HG02610 (cell line): ENCODE data around the gene KRTAP1-4.
"Not testable (repeated sequence)": the region's sequence is repeated elsewhere in the genome, so short reads cannot be mapped to it uniquely, and the experiment has no call there.

Experiments
- ATAC-seq: cut with Tn5 transposase; IDR thresholded peaks from one replicate; pipeline ENCODE4 v1.9.1; 2021; ENCODE audit warnings: mild to moderate bottlenecking, moderate library complexity; ENCODE audit not compliant: unreplicated experiment

The KRTAP1-4 gene

DNA sequence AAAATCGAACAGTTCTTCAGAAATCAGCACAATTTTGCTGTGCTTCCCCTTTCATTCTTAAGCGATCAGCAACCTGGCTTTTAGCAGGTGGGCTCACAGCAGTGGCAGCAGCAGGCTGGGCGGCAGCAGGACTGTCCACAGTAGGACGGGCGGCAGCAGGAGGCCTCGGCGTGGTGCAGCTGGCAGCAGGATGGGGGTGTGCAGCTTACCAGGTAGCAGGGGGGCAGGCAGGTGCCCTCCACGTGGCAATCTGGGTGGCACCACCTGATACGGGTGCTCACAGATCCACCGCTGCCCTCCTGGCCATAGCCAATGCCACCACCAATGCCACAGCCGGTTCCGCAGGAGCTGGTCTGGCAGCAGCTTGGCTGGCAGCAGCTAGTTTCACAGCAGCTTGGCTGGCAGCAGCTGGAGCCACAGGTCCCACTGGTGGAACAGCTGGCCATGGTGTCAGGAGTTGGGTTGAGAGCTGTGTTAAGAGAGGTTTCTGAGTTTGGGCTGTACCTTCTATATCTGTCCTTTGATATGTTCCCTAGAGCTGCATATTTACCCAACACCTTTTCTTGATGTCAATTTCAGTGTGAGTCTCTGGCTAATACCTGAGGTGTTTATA, at the start of gene KRTAP1-4:
Gene KRTAP1-4 (minus strand): TSS at position 563 of the 613 bp plus-strand sequence. CDS start 117 bp downstream, at position 446.
- no peak for ATAC-seq

DNA sequence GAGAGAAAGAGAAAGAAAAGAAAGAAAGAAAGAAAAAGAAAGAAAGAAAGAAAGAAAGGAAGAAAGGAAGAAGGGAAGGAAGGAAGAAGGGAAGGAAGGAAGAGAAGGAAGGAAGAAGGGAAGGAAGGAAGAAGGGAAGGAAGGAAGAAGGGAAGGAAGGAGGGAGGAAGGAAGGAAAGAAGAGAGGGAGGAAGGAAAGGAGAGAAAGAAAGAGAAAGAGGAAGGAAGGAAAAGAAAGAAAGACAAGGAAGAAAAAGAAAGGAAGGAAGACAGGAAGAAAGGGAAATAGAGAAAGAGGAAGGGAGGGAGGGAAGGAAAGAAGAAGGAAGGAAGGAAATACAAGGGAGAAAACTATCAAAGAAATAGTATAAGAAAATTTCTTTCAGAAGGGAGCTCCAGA, 46.8 kb upstream of the KRTAP1-4 start:
- ATAC-seq = no peak

DNA sequence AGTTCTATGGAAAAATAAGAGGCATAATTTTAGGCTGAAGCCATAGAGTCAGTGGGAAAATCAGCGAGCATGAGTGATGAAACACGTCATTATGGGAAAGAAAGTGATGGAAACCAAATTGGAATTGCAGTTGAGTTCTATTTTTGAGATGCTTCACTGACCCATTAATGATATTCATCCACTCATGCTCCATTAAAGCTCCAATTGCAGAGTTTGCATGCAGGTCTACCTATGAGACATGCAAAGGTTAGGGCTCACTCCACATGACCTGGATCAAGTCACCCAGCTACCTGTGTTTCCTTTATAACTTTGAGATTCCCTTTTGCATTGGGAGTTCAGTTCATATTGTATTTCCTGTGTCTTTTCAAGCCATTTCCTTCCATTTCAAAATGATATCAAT, 43.7 kb upstream of the KRTAP1-4 start:
- ATAC-seq = no peak

DNA sequence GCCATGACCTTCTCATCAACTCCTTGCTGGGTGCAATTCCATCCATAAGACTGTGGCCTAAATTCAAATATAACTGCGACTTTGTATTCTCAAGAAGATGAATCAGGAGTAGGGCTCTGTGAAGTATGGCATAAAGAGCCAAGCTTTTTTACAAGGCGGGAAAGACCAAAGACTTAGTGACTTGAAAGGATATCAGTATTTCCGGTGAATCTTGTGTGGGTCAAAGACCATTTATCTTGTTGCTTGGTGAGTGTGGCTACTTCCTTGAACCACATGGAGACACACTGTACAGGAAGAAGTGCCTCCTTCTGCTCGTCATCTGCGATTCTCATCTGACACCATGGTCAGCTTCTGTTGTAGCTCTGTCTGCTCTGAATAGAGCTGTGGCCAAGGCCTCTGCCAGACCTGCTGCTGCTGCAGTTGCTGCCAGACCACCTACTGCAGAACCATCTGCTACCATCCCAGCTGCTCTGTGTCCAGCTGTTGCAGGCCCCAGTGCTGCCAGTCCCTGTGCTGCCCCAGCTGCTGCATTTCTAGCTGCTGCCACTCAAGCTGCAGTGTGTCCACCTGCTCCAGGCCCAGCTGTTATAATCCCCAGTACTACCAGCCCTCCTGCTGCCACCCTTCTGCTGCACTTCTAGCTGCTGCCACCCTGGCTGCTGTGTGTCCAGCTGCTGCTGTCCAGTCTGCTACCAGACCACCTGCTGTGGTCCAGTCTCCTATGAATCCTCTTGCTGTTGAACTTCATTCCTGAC, 41.8 kb upstream of the KRTAP1-4 start:
- ATAC-seq = no peak

GRCh38 chr17:41069031-41069430, 39.0 kb upstream of the KRTAP1-4 start:
- no peak for ATAC-seq

GRCh38 chr17:41067281-41067680, 37.3 kb upstream of the KRTAP1-4 start:
- ATAC-seq = no peak

- no peak for ATAC-seq
Measured at GRCh38 chr17:41065829-41066624, 36.0 kb upstream of the KRTAP1-4 start, which contains the start of gene KRTAP2-4. TSS of gene KRTAP2-4 (minus strand) at chr17:41065879. CDS start at chr17:41065845, 34 bp downstream.

DNA sequence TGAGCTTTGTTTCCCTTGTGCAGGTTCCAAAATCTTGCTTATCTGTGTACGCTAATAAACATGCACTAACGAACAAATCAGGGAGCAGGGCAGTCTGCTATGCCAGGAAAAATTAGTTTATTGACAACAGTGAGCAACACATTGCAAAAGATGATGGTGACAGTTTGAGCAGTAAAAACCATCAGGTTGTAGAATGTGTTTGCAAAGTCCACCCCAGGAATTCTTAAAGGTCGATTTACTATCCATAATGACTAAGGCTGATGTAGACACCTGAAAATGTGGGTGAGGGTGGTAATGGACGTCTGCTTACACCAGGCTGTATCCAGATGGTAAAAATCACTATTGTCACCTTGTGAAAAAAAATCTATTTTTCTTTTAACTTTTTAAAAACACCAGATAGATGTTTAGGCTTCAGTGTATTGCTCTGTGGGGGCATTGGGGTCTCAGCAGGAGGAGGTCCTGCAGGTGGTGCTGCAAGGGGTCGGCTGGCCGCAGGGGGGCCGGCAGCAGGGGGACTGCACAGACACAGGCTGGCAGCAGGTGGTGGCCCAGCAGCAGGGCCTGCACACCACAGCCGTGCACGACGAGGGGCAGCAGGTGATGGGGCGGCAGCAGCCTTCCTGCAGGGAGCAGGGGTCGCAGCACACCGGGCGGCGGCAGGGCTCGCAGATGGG, 35.2 kb upstream of the KRTAP1-4 start:
- ATAC-seq = not testable (repeated sequence)

DNA sequence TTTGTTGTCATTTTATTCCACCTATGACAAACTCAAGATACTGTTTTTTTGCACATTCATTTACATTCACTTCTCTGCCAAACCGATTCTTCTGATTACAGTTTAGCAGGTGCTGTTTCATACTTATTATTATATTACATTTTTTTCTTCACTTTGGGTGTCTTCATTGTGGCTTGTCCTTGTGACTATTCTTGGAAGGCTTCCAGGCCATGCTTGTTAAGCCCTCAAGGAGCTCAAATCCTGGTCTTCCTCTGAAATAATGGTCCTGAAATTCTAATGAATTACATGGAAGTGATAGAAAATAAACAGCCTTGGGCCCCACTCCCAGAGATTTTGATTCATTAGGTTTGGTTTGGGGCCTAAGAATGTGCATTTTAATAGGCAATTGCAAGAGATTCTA, 34.3 kb upstream of the KRTAP1-4 start:
- ATAC-seq = no peak

- ATAC-seq = no peak
Measured at GRCh38 chr17:41063449-41063848, 33.5 kb upstream of the KRTAP1-4 start.

GRCh38 chr17:41061964-41062363, 32.0 kb upstream of the KRTAP1-4 start:
- no peak for ATAC-seq

GRCh38 chr17:41060052-41060604, 30.1 kb upstream of the KRTAP1-4 start, which contains the start of gene KRTAP2-3:
TSS of gene KRTAP2-3 (minus strand) at chr17:41060114. CDS start at chr17:41060050, 64 bp downstream.
- no peak for ATAC-seq

DNA sequence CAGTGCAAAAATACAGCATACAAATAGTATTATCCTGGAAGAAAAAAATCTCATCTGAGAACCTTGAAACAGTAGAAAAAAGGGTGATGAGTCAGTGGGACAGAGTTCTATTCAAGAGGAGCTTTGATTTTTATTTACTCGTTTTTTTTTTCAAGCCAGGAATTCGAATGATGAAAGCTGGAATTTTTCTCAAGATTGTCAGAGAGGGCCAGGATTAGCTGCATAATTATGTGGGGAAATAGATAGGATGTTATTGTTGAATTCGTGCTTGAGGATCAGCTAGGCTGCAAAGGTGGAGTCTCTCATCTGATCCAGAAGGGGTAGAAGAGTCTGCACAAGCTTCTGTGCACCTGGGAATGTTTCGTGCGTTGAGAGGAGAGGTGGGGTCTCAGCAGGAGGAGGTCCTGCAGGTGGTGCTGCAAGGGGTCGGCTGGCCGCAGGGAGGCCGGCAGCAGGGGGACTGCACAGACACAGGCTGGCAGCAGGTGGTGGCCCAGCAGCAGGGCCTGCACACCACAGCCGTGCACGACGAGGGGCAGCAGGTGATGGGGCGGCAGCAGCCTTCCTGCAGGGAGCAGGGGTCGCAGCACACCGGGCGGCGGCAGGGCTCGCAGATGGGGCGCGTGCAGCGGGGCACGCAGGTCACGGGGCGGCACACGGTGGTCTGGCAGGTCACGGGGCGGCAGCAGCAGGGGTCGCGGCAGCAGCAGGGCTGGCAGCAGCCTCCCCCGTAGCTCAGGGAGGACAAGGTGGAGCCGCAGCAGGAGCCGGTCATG, 29.5 kb upstream of the KRTAP1-4 start:
- ATAC-seq = not testable (repeated sequence)

- no peak for ATAC-seq
Measured at GRCh38 chr17:41058741-41059140, 28.7 kb upstream of the KRTAP1-4 start.

DNA sequence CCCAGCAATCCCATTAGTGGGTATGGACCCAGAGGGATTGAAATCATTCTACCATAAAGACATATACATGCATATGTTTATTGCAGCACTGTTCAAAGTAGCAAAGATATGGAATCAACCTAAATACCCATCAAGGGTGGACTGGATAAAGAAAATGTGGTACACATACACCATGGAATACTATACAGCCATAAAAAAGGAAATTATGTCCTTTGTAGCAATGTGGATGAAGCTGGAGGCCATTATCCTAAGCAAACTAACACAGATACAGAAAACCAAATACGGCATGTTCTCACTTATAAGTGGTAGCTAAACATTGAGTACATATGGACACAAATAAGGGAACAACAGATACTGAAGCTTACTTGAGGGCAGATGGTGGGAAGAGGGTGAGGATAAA, 27.6 kb upstream of the KRTAP1-4 start:
- ATAC-seq = no peak

GRCh38 chr17:41055130-41055529, 25.1 kb upstream of the KRTAP1-4 start, which contains the start of gene KRTAP2-2:
TSS of gene KRTAP2-2 (minus strand) at chr17:41055230. CDS start at chr17:41055211, 19 bp downstream.
- ATAC-seq = not testable (repeated sequence)

DNA sequence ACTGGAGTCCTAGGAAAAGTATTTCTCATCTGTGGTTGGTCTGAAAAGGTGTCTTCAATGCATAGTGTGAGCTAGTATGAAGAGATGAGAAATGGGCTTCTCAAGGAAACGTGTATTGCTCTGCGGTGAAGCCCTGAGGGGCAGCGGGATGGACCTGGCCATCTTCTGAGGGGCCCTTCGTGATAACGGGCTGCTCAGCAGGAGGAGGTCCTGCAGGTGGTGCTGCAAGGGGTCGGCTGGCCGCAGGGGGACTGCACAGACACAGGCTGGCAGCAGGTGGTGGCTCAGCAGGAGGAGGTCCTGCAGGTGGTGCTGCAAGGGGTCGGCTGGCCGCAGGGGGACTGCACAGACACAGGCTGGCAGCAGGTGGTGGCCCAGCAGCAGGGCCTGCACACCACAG, 24.6 kb upstream of the KRTAP1-4 start:
- ATAC-seq = not testable (repeated sequence)

GRCh38 chr17:41054025-41054424, 24.0 kb upstream of the KRTAP1-4 start:
- no peak for ATAC-seq

DNA sequence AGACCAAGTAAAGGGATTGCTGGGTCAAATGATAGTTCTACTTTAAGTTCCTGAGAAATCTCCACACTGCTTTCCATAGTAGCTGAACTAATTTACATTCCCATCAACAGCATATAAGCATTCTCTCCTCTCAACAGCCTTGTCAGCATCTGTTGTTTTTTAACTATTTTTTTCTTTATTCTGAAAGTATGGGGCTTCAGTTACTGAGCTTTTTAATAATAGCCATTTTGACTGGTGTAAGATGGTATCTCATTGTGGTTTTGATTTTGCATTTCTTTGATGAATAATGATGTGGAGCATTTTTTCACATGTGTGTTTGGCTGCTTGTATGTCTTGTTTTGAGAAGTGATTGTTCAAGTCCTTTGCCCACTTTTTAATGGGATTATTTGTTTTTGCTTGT, 22.6 kb upstream of the KRTAP1-4 start:
- no peak for ATAC-seq

DNA sequence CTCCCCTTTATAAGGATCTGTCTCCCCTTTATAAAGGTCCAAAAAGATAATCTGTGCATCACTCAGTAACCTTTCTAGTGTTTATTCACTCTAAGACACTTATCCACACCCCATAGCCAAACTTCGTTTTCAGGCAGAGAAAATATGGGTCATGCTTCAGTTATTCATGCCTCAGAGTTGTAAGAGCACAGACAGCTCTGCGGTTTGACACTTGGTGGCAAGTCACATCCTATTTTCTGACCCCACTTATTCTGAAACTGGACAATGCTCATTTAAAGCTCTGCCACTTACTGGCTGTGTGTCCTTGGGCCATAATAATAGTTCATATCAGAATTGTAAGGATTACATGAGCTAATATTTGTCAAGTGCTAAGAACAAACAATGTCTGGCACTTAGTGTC, 19.1 kb upstream of the KRTAP1-4 start:
- ATAC-seq = no peak
